HepG2 (cell line): ENCODE results near the gene RNF213. TPM values are rescaled to one million over a fixed set of nuclear protein-coding genes. Genes with fewer than 3 reads are reported as not detected.
A peak's percentile ranks its signal among the peaks of the same experiment; 100 is the strongest.

Experiments
- ARID2 ChIP-seq: sonication (generic); formaldehyde crosslinking; IDR thresholded peaks from 2 replicates; pipeline ENCODE4 v1.8.1; 2022; ENCODE audit warnings: mild to moderate bottlenecking, missing genetic modification reagents, borderline replicate concordance
- CHD2 ChIP-seq: IDR thresholded peaks from 2 replicates; pipeline ENCODE4 v1.6.1; 2011; ENCODE audit warnings: low read depth, low read length, improper control_type of control experiment
- DMAP1 ChIP-seq: IDR thresholded peaks from 2 replicates; pipeline ENCODE4 v1.6.1; 2016
- HINFP ChIP-seq: sonication (generic); formaldehyde crosslinking; IDR thresholded peaks from 2 replicates; pipeline ENCODE4 v1.4.0; 2020; ENCODE audit warnings: low read depth, mild to moderate bottlenecking, missing genetic modification reagents
- IKZF1 ChIP-seq: fragments of 450-650 bp; IDR thresholded peaks from 2 replicates; pipeline ENCODE4 v1.7.1; 2016
- KLF15 ChIP-seq: sonication (generic); formaldehyde crosslinking; IDR thresholded peaks from 2 replicates; pipeline ENCODE4 v1.8.1; 2023; ENCODE audit warnings: borderline replicate concordance, mild to moderate bottlenecking, inconsistent platforms, missing genetic modification reagents, mixed read lengths
- MEIS2 ChIP-seq: sonication (generic); formaldehyde crosslinking; IDR thresholded peaks from 2 replicates; pipeline ENCODE4 v1.9.0; 2021; ENCODE audit warnings: mild to moderate bottlenecking, missing genetic modification reagents
- MLX ChIP-seq: IDR thresholded peaks from 2 replicates; pipeline ENCODE4 v1.6.1; 2016
- MTA1 ChIP-seq: sonication (generic); formaldehyde crosslinking; IDR thresholded peaks from 2 replicates; pipeline ENCODE4 v1.4.0; 2020; ENCODE audit warnings: missing genetic modification reagents, mild to moderate bottlenecking, borderline replicate concordance
- MTF1 ChIP-seq: sonication (generic); formaldehyde crosslinking; IDR thresholded peaks from 2 replicates; pipeline ENCODE4 v1.5.0; 2020; ENCODE audit warnings: missing genetic modification reagents
- ONECUT2 ChIP-seq: sonication (generic); formaldehyde crosslinking; IDR thresholded peaks from 2 replicates; pipeline ENCODE4 v1.4.0; 2020; ENCODE audit warnings: missing genetic modification reagents
- SOX6 ChIP-seq, 2 experiments: fragments of 450-650 bp in 1 of 2; sonication (generic) in 1 of 2; formaldehyde crosslinking in 1 of 2; IDR thresholded peaks; 2 replicates each; pipeline versions ENCODE4 v1.4.0 to v1.6.1; 2017 to 2020; ENCODE audit warnings: antibody characterized with exemption in 1 of 2, mild to moderate bottlenecking in 1 of 2, missing genetic modification reagents in 1 of 2
- TBL1XR1 ChIP-seq: fragments of 150-350 bp; IDR thresholded peaks from 2 replicates; pipeline ENCODE4 v1.6.1; 2014; ENCODE audit warnings: borderline replicate concordance, low read length; ENCODE audit not compliant: partially characterized antibody
- TFDP1 ChIP-seq: IDR thresholded peaks from 2 replicates; pipeline ENCODE4 v1.6.1; 2016; ENCODE audit warnings: missing compliant biosample characterization, missing genetic modification reagents, borderline replicate concordance
- THAP11 ChIP-seq: IDR thresholded peaks from 2 replicates; pipeline ENCODE4 v1.6.1; 2016; ENCODE audit warnings: missing biosample characterization, missing genetic modification reagents
- ZNF142 ChIP-seq: sonication (generic); formaldehyde crosslinking; IDR thresholded peaks from 2 replicates; pipeline ENCODE4 v1.4.0; 2020; ENCODE audit warnings: missing genetic modification reagents
- ZNF747 ChIP-seq: sonication (generic); formaldehyde crosslinking; IDR thresholded peaks from 2 replicates; pipeline ENCODE4 v1.8.1; 2023; ENCODE audit warnings: missing genetic modification reagents, mild to moderate bottlenecking, borderline replicate concordance
- ZSCAN9 ChIP-seq: IDR thresholded peaks from 2 replicates; pipeline ENCODE4 v1.6.1; 2016; ENCODE audit warnings: borderline replicate concordance
- polyA plus RNA-seq, 8 experiments: library from polyadenylated mRNA; depleted of rRNA in 3 of 8; stranded (reverse) in 7 of 8; unstranded in 1 of 8; fragments of >200 nt; fragmentation: Illumina TruSeq in 4 of 8; extraction: Trizol in 4 of 8; gene quantifications; 2 replicates each; pipeline versions ENCODE4 v1.2.1 to v1.2.3, GENCODE V29; 2011 to 2016; ENCODE audit warnings: low read depth in 4 of 8, missing spikeins in 1 of 8, mixed read lengths in 1 of 8; ENCODE audit not compliant: insufficient read depth in 1 of 8
- total RNA-seq, 5 experiments: library from RNA; depleted of rRNA; stranded (reverse); fragments of >200 nt; fragmentation: Illumina TruSeq; extraction: Trizol; gene quantifications; 2 replicates each; pipeline ENCODE4 v1.2.3, GENCODE V29; 2016; ENCODE audit warnings: low read depth in 1 of 5

Gene RNF213
- total and polyA plus RNA-seq, 2 of the 13 experiments (the other 11 are each of a cell fraction or from before 2014, with no cell fraction given) = 38.6 to 38.7 TPM

GRCh38 chr17:80414803-80415625 lies 154.4 kb downstream of the RNF213 start, which contains the start of gene ENDOV (continued):
- TF ChIP-seq ZNF142 (CRISPR knock-in tag) (no peak; the same call in 1 of the 2 replicates), TBL1XR1 (no peak), DMAP1 (CRISPR knock-in tag) (peak; percentile 90; the same call in 1 of the 2 replicates), ONECUT2 (CRISPR knock-in tag) (no peak), MTA1 (CRISPR knock-in tag) (0 out of 2 replicates have a peak, but pooled peaks have one; percentile 6), CHD2 (peak; percentile 86), HINFP (peak; percentile 88; the same call in 1 of the 2 replicates), ZSCAN9 (CRISPR knock-in tag) (peak; percentile 56; the same call in 1 of the 2 replicates), MEIS2 (CRISPR knock-in tag) (peak; percentile 86), ZNF747 (CRISPR knock-in tag) (peak; percentile 97; the same call in 1 of the 2 replicates), IKZF1 (no peak), MTF1 (no peak; the same call in 1 of the 2 replicates), KLF15 (CRISPR knock-in tag) (peak; percentile 2; the same call in 1 of the 2 replicates), TFDP1 (CRISPR knock-in tag) (peak; percentile 61; the same call in 1 of the 2 replicates), SOX6 (IDR thresholded peaks at IDR 0.05) (no peak), SOX6 (CRISPR knock-in tag; IDR thresholded peaks at IDR 0.05) (peak; percentile 76), THAP11 (CRISPR knock-in tag) (peak; percentile 94), MLX (no peak), ARID2 (CRISPR knock-in tag) (peak; percentile 92; the same call in 1 of the 2 replicates)
